IMR-90 (cell line): ENCODE data around the gene PRR23E. TPM values are rescaled to one million over a fixed set of nuclear protein-coding genes. Genes with fewer than 3 reads are reported as not detected.

ENCODE experiments used
- ATAC-seq: fragments of 200-7000 bp; cut with Tn5 transposase; 2 replicates; pipeline ENCODE4 v1.9.1; 2020; ENCODE audit warnings: low read depth, mild to moderate bottlenecking, moderate library complexity
- BruUV-seq: library from RNA; stranded (reverse); fragments of 400-500 nt; replicated peaks from 2 replicates; lab custom pipeline; 2021; lab: Mats Ljungman, UMichigan
- CTCF ChIA-PET: fragments of 300-600 bp; formaldehyde crosslinking; extraction: SDS; loops from one replicate; lab custom pipeline; 2021; ENCODE audit warnings: antibody characterized with exemption; lab: Yijun Ruan, JAX
- POLR2A ChIA-PET: fragments of 300-600 bp; sonication (Branson Sonifier 250); formaldehyde crosslinking; loops from one replicate; lab custom pipeline; 2022; ENCODE audit warnings: antibody characterized with exemption; ENCODE audit not compliant: unreplicated experiment; lab: Charles Lee
- DNase-seq: peaks from one replicate; pipeline ENCODE4 v3.0.0; 2013
- H2AFZ ChIP-seq: replicated peaks from 2 replicates; pipeline ENCODE3; 2013; ENCODE audit warnings: low read length, mild to moderate bottlenecking; ENCODE audit not compliant: poor library complexity
- H2AK5ac ChIP-seq: 2 replicates; pipeline ENCODE4 v1.6.1; 2013; ENCODE audit warnings: low read depth, low read length, inconsistent platforms
- H2AK9ac ChIP-seq: replicated peaks from 2 replicates; pipeline ENCODE3; 2013; ENCODE audit warnings: mild to moderate bottlenecking, low read depth, low read length, moderate library complexity; ENCODE audit not compliant: poor library complexity
- H2BK120ac ChIP-seq: 2 replicates; pipeline ENCODE4 v1.6.1; 2013; ENCODE audit warnings: low read depth, low read length, inconsistent platforms
- H2BK15ac ChIP-seq: 3 replicates; pipeline ENCODE4 v1.6.1; 2013; ENCODE audit warnings: low read depth, low read length, inconsistent platforms
- H2BK20ac ChIP-seq: 2 replicates; pipeline ENCODE4 v1.6.1; 2013; ENCODE audit warnings: low read depth, mild to moderate bottlenecking, inconsistent platforms, low read length, moderate library complexity
- H2BK5ac ChIP-seq: 2 replicates; pipeline ENCODE4 v1.6.1; 2013; ENCODE audit warnings: mild to moderate bottlenecking, low read depth, low read length, inconsistent platforms; ENCODE audit not compliant: poor library complexity, severe bottlenecking
- H3K14ac ChIP-seq: replicated peaks from 2 replicates; pipeline ENCODE4 v1.6.1; 2013; ENCODE audit warnings: low read depth, low read length, inconsistent platforms
- H3K18ac ChIP-seq: 2 replicates; pipeline ENCODE4 v1.6.1; 2013; ENCODE audit warnings: low read depth, low read length, control low read depth
- H3K23ac ChIP-seq: 2 replicates; pipeline ENCODE4 v1.6.1; 2013; ENCODE audit warnings: low read depth, low read length, inconsistent platforms
- H3K27ac ChIP-seq: 2 replicates; pipeline ENCODE4 v1.5.1; 2013; ENCODE audit warnings: mild to moderate bottlenecking, control low read depth, low read length; ENCODE audit not compliant: insufficient read depth
- H3K27me3 ChIP-seq: 2 replicates; pipeline ENCODE4 v1.6.1; 2013; ENCODE audit warnings: low read length; ENCODE audit not compliant: control insufficient read depth, insufficient read depth
- H3K36me3 ChIP-seq: 2 replicates; pipeline ENCODE4 v1.6.1; 2013; ENCODE audit warnings: low read length, mixed read lengths; ENCODE audit not compliant: control insufficient read depth, insufficient read depth
- H3K4ac ChIP-seq: 2 replicates; pipeline ENCODE4 v1.6.1; 2013; ENCODE audit warnings: low read depth, low read length, inconsistent platforms
- H3K4me1 ChIP-seq: 2 replicates; pipeline ENCODE4 v1.6.1; 2013; ENCODE audit warnings: low read length, mixed read lengths; ENCODE audit not compliant: control insufficient read depth, insufficient read depth
- H3K4me2 ChIP-seq: 2 replicates; pipeline ENCODE4 v1.6.1; 2013; ENCODE audit warnings: low read depth, mild to moderate bottlenecking, control low read depth, low read length, moderate library complexity
- H3K4me3 ChIP-seq: 2 replicates; pipeline ENCODE4 v1.5.1; 2013; ENCODE audit warnings: low read depth, mild to moderate bottlenecking, control low read depth, low read length, moderate library complexity; ENCODE audit not compliant: insufficient read depth
- H3K56ac ChIP-seq: 2 replicates; pipeline ENCODE4 v1.6.1; 2013; ENCODE audit warnings: low read length, inconsistent platforms; ENCODE audit not compliant: insufficient read depth; ENCODE audit errors: extremely low read depth
- H3K79me1 ChIP-seq, 2 experiments: 2 replicates each; pipeline ENCODE4 v1.6.1; 2013; ENCODE audit warnings: low read length in 2 of 2, inconsistent platforms in 1 of 2, low read depth in 1 of 2
- H3K9ac ChIP-seq: 2 replicates; pipeline ENCODE4 v1.6.1; 2013; ENCODE audit warnings: low read depth, low read length, control low read depth
- H3K9me1 ChIP-seq: 2 replicates; pipeline ENCODE4 v1.6.1; 2013; ENCODE audit warnings: low read length, inconsistent platforms; ENCODE audit not compliant: insufficient read depth
- H3K9me3 ChIP-seq: 2 replicates; pipeline ENCODE4 v1.6.1; 2013; ENCODE audit warnings: low read length; ENCODE audit not compliant: control insufficient read depth, insufficient read depth
- H4K20me1 ChIP-seq: 2 replicates; pipeline ENCODE4 v1.6.1; 2013; ENCODE audit warnings: low read length, inconsistent platforms; ENCODE audit not compliant: insufficient read depth
- H4K5ac ChIP-seq: 2 replicates; pipeline ENCODE4 v1.6.1; 2013; ENCODE audit warnings: mild to moderate bottlenecking, low read depth, low read length, control low read depth
- H4K8ac ChIP-seq, 2 experiments: 2 replicates each; pipeline ENCODE4 v1.6.1; 2013; ENCODE audit warnings: low read depth in 2 of 2, low read length in 2 of 2, control low read depth in 1 of 2, inconsistent platforms in 1 of 2
- H4K91ac ChIP-seq: 2 replicates; pipeline ENCODE4 v1.6.1; 2013; ENCODE audit warnings: low read depth, low read length, inconsistent platforms; ENCODE audit not compliant: insufficient read depth
- CHD1 ChIP-seq: IDR thresholded peaks from 2 replicates; pipeline ENCODE4 v1.6.1; 2012; ENCODE audit warnings: low read depth, low read length, improper control_type of control experiment
- RCOR1 ChIP-seq: IDR thresholded peaks from 2 replicates; pipeline ENCODE4 v1.6.1; 2012; ENCODE audit warnings: mild to moderate bottlenecking, low read length, improper control_type of control experiment; ENCODE audit not compliant: insufficient replicate concordance
- RFX5 ChIP-seq: IDR thresholded peaks from 2 replicates; pipeline ENCODE4 v1.8.0; 2012; ENCODE audit warnings: low read depth, mild to moderate bottlenecking, low read length, moderate library complexity
- SMC3 ChIP-seq: fragments of 150-350 bp; IDR thresholded peaks from 2 replicates; pipeline ENCODE4 v1.6.1; 2016; ENCODE audit warnings: low read depth, mild to moderate bottlenecking, antibody characterized with exemption, low read length, moderate library complexity
- WGBS, 2 experiments: methylation state at CpG; one replicate each; pipeline versions ENCODE4 v1.1.5 to v1.1.7; 2013; ENCODE audit warnings: missing lambda C conversion rate in 2 of 2; ENCODE audit not compliant: insufficient read length in 1 of 2; ENCODE audit errors: extremely low coverage in 2 of 2; 5-methylcytosine and 5-hydroxymethylcytosine counted together
- dilution Hi-C: fragments of 300-500 bp; cut with HindIII; formaldehyde crosslinking; loops from one replicate; pipeline ENCODE4 v1.14.3; 2018; ENCODE audit warnings: low sequenced_read_pairs; ENCODE audit not compliant: unreplicated experiment
- in situ Hi-C: fragments of 300-500 bp; cut with MboI; formaldehyde crosslinking; loops from 3 replicates; pipeline ENCODE4 v1.14.3; 2019; ENCODE audit warnings: low sequenced_read_pairs, inconsistent platforms, mixed read lengths
- intact Hi-C: fragments of 100-400 bp; cut with micrococcal nuclease; formaldehyde crosslinking; loops from 2 replicates; pipeline ENCODE4 v1.10.0; 2022
- polyA plus RNA-seq, 3 experiments: library from polyadenylated mRNA; depleted of rRNA; stranded (reverse); fragments of >200 nt; gene quantifications; 2 replicates each; pipeline ENCODE4 v1.2.3, GENCODE V29; 2012; ENCODE audit warnings: low replicate concordance in 1 of 3
- total RNA-seq: library from RNA; depleted of rRNA; stranded (reverse); fragments of >200 nt; gene quantifications from 2 replicates; pipeline ENCODE4 v1.2.3, GENCODE V29; 2012
- TF ChIP-seq, protein P1 (sequence below): fragments of 150-350 bp; IDR thresholded peaks from 2 replicates; pipeline ENCODE4 v1.6.1; 2017; ENCODE audit warnings: mild to moderate bottlenecking, antibody characterized with exemption, low read length, low read depth

Gene PRR23E
- total and polyA plus RNA-seq, 2 of the 4 experiments (the other 2 are of a cell fraction): not detected

DNA sequence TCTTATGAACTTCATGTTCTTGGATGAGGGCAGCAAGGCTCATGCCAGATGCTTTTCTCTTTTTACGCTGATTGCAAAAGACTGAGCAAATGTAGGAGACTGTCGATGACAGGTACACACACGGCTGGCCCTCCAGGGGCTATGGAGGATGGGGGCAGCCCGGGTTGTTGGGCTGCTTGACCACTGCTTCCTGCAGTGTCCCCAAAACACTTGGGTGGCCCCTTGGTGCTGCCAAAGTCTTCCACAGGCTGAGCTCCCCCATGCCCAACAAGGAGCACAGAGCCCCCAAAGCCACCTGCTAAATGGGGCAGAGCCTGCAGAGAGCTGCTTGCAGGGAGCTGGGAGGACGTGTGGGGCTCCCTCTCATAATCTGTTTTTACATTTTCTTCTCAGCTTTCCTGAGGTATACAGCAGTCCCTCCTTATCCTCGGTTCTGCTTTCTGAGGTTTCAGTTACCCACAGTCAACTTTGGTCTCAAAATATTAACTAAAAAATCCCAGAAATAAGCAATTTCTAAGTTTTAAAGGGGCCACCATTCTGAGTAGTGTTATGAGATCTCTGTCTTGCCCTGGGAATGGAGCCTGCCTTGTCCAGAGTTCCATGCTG, 7.3 kb downstream of the PRR23E start:
- Histone ChIP-seq H3K9me3 (no peaks in the 10 kb centered on the region), H3K36me3 (no peaks in the 10 kb centered on the region), H2AK5ac (no peak overlapping the region), H2AK9ac (no peak overlapping the region), H3K79me1 (no peaks in the 10 kb centered on the region), H3K4me2 (no peak overlapping the region), H3K18ac (no peak overlapping the region), H3K9ac (no peak overlapping the region), H2BK5ac (no peak overlapping the region), H3K9me1 (no peaks in the 10 kb centered on the region), H3K14ac (no peak overlapping the region), H4K20me1 (no peaks in the 10 kb centered on the region), H3K4me1 (no peaks in the 10 kb centered on the region), H3K23ac (no peak overlapping the region), H3K4ac (no peak overlapping the region), H2BK120ac (no peak overlapping the region), H2AFZ (no peak overlapping the region), H2BK15ac (no peak overlapping the region), H4K8ac (no peak overlapping the region), H2BK20ac (no peak overlapping the region), H4K5ac (no peak overlapping the region), H3K27me3 (peaks cover 6% of the 10 kb centered on the region), H3K56ac (no peak overlapping the region), H3K27ac (no peak overlapping the region), H4K91ac (no peak overlapping the region), H3K4me3 (no peak overlapping the region)
- ATAC-seq (no peak), DNase-seq (no peak)
- intact Hi-C loops: no loop called here
- ChIA-PET POLR2A (no interaction called here), CTCF (no interaction called here)
- dilution Hi-C loops: no loop called here
- BruUV-seq: no TSS peak
- in situ Hi-C loops: no loop called here
- no CpG with 5 or more reads among the region's 6 CpGs for WGBS, 2 experiments
- TF ChIP-seq RCOR1 (no peak), RFX5 (no peak), SMC3 (no peak), CHD1 (no peak)
- TF ChIP-seq, protein P1, sequence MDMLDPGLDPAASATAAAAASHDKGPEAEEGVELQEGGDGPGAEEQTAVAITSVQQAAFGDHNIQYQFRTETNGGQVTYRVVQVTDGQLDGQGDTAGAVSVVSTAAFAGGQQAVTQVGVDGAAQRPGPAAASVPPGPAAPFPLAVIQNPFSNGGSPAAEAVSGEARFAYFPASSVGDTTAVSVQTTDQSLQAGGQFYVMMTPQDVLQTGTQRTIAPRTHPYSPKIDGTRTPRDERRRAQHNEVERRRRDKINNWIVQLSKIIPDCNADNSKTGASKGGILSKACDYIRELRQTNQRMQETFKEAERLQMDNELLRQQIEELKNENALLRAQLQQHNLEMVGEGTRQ: no peak
